Naive thymus-derived CD8-positive, alpha-beta T cell (primary cell): Measurements from ENCODE around the gene TRAF3IP1. TPM values are rescaled to one million over a fixed set of nuclear protein-coding genes. Genes with fewer than 3 reads are reported as not detected.
"Not testable (repeated sequence)": the region's sequence is repeated elsewhere in the genome, so short reads cannot be mapped to it uniquely, and the experiment has no call there.

Source experiments
- ATAC-seq, 2 donors: fragments of 150-1000 bp; cut with Tn5 transposase in 1 of 2; sonication (Bioruptor Pico), chemical (Tn5 transposase) in 1 of 2; 1 replicate in 1 of 2; 2 replicates in 1 of 2; pipeline ENCODE4 v1.10.0; 2021; ENCODE audit warnings: mild to moderate bottlenecking in 2 of 2, moderate library complexity in 2 of 2
- POLR2A ChIA-PET: fragments of 350-600 bp; sonication (Branson Sonifier 250); formaldehyde crosslinking; loops from one replicate; lab custom pipeline; 2021; ENCODE audit warnings: antibody characterized with exemption; lab: Charles Lee
- DNase-seq, 10 donors: peaks; one replicate each; pipeline versions ENCODE4 v3.0.0 to v3.0.0-alpha.2; 2020 to 2022
- H3K27ac Mint-ChIP-seq, 10 donors: one replicate each; pipeline ENCODE4 v1.8.0; 2020 to 2022; ENCODE audit warnings: mild to moderate bottlenecking in 10 of 10, mixed read lengths in 10 of 10, moderate library complexity in 4 of 10, inconsistent platforms in 1 of 10
- H3K27me3 Mint-ChIP-seq, 5 donors: one replicate each; pipeline ENCODE4 v1.8.0; 2021 to 2022; ENCODE audit warnings: mixed read lengths in 5 of 5
- H3K36me3 Mint-ChIP-seq, 3 donors: one replicate each; pipeline ENCODE4 v1.8.0; 2020 to 2022; ENCODE audit warnings: mixed read lengths in 3 of 3, mild to moderate bottlenecking in 2 of 3, inconsistent platforms in 1 of 3
- H3K4me1 Mint-ChIP-seq, 4 donors: one replicate each; pipeline ENCODE4 v1.8.0; 2021 to 2022; ENCODE audit warnings: mixed read lengths in 4 of 4
- H3K4me3 Mint-ChIP-seq, 10 donors: one replicate each; pipeline ENCODE4 v1.8.0; 2020 to 2022; ENCODE audit warnings: mild to moderate bottlenecking in 10 of 10, mixed read lengths in 10 of 10, moderate library complexity in 6 of 10, inconsistent platforms in 1 of 10
- H3K9me3 Mint-ChIP-seq, 9 donors: one replicate each; pipeline ENCODE4 v1.8.0; 2020 to 2022; ENCODE audit warnings: mixed read lengths in 9 of 9, mild to moderate bottlenecking in 3 of 9, inconsistent platforms in 1 of 9, moderate library complexity in 1 of 9
- polyA plus RNA-seq, 3 donors: library from polyadenylated mRNA; unstranded; fragments of 300-500 nt; fragmentation: Illumina TruSeq; gene quantifications; one replicate each; pipeline ENCODE4 v1.2.3, GENCODE V29; 2021
- total RNA-seq, 8 experiments: library from RNA in 2 of 8; stranded (reverse) in 2 of 8; gene quantifications; one replicate each; pipeline ENCODE4 v1.2.3 and lab custom pipeline; 2021 to 2026

TRAF3IP1 gene
- total and polyA plus RNA-seq, 5 experiments from 2014 or later: 4.8 to 9.8 (median 6.7) TPM

DNA sequence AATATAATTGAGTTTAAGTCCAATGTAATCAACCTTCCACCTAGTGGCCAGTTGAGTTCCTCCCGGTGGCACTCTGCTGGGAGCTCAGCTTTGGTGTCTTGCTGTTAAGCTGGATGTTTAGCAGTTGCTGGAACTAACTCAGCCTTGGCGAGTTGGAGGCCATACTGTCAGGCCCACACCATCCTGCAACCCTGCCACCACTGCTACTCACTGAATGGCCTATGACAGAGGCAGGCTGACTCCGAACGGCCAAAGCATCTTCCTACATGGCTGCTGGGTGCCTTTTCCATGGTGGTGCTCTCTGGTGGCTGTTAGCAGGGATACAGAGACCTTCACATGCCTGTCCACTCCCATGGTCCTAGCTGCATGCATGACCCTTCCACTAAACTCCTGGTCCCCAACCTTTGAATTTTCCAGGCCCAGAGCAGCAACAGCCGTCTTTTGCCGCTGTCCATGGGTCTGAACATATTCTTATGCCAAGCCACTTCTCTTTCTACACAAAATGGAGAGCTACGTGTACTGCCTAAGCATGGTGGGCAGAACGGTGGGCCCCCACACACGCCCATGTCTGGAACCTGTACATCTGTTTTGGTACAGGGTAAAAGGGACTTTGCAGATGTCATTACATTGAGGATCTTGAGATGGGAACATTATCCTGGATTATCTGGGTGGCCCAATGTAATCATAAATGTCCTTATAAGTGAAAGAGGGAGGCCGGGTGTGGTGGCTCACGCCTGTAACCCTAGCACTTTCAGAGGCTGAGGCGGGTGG, 15.0 kb upstream of the TRAF3IP1 start:
- peaks cover 0 to 14% (median 0%) of the 10 kb centered on the region in 5 donors for H3K27me3 Mint-ChIP-seq
- no peaks in the 10 kb centered on the region for H3K36me3 Mint-ChIP-seq
- no peaks in the 10 kb centered on the region for H3K4me1 Mint-ChIP-seq
- H3K27ac Mint-ChIP-seq: no peak overlapping the region
- no peaks in the 10 kb centered on the region for H3K9me3 Mint-ChIP-seq
- POLR2A ChIA-PET: no interaction called here
- no peak overlapping the region for H3K4me3 Mint-ChIP-seq
- DNase-seq: no peak
- ATAC-seq: no peak

DNA sequence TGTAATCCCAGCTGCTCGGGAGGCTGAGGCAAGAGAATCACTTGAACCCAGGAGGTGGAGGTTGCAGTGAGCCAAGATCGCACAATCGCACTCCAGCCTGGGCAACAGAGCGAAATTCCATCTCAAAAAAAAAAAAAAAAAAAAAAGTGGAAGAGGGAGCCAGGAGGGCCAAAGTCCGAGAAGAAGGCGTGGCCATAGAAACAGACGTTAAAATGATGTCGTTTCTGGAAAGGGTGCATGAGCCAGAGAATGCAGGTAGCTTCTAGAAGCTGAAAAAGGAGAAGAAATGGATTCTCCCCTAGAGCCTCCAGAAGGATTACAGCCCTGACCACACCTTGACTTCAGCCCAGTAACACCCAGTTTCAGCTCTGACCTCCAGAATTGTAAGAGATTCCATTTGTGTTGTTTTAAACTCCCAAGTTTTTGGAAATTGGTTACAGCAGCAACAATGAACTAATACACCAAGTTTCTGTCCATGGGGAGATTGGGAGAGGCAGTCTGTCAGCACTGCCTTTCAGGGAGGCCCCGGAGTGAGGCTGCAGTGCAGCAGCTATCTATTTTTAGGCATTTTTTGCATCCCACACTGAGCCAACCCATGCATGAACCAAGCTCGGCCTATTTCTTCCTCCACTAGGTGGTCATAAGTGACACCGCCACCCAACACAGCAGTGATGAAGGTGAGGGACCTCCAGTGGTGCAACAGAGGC, 14.2 kb upstream of the TRAF3IP1 start:
- no peak overlapping the region for H3K4me3 Mint-ChIP-seq
- H3K36me3 Mint-ChIP-seq: no peaks in the 10 kb centered on the region
- ATAC-seq (no peak), DNase-seq (no peak)
- no peaks in the 10 kb centered on the region for H3K4me1 Mint-ChIP-seq
- H3K27ac Mint-ChIP-seq: no peak overlapping the region
- peaks cover 0 to 14% (median 0%) of the 10 kb centered on the region in 5 donors for H3K27me3 Mint-ChIP-seq
- H3K9me3 Mint-ChIP-seq: no peaks in the 10 kb centered on the region
- POLR2A ChIA-PET: no interaction called here

GRCh38 chr2:238306672-238306998, 13.7 kb upstream of the TRAF3IP1 start:
- Mint-ChIP-seq H3K9me3 (no peaks in the 10 kb centered on the region), H3K36me3 (no peaks in the 10 kb centered on the region), H3K4me3 (no peak overlapping the region), H3K27ac (no peak overlapping the region), H3K27me3 (peaks cover 0 to 14% (median 0%) of the 10 kb centered on the region in 5 donors), H3K4me1 (no peaks in the 10 kb centered on the region)
- ATAC-seq (no peak), DNase-seq (no peak)
- POLR2A ChIA-PET: no interaction called here

DNA sequence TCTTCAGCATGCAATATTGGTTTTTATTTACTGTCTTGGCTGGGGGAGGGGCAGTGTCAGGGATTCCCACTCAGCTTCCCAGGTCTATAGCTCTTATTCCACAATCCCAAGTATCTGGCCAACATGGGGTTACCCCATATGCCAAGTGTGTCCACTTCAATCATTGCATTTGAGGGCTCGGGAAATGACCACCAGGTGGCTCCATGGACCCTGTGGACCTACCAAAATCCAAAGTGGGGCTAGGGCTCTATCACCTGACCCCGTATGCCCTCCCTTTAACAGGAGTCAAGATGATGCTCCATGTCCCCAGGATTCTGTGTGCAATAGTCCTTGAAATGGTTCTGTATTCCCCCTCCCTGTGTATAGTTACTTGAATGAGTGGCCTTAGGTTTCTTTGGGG, 12.1 kb upstream of the TRAF3IP1 start:
- no peak for DNase-seq
- Mint-ChIP-seq H3K36me3 (no peaks in the 10 kb centered on the region), H3K4me3 (no peak overlapping the region), H3K27ac (no peak overlapping the region), H3K4me1 (no peaks in the 10 kb centered on the region), H3K27me3 (peaks cover 0 to 14% (median 0%) of the 10 kb centered on the region in 5 donors), H3K9me3 (no peaks in the 10 kb centered on the region)
- ATAC-seq: no peak
- POLR2A ChIA-PET: no interaction called here

- H3K4me1 Mint-ChIP-seq, POLR2A ChIA-PET, H3K4me3 Mint-ChIP-seq, H3K36me3 Mint-ChIP-seq, H3K9me3 Mint-ChIP-seq, ATAC-seq, DNase-seq, H3K27ac Mint-ChIP-seq: not testable (repeated sequence)
- H3K27me3 Mint-ChIP-seq: peaks cover 0 to 14% (median under 1%) of the 10 kb centered on the region in 5 donors
Measured at GRCh38 chr2:238310721-238311120, 9.6 kb upstream of the TRAF3IP1 start.

- Mint-ChIP-seq H3K4me3 (no peak overlapping the region), H3K4me1 (no peaks in the 10 kb centered on the region), H3K9me3 (no peaks in the 10 kb centered on the region), H3K36me3 (no peaks in the 10 kb centered on the region), H3K27me3 (peaks cover 0 to 11% (median 3%) of the 10 kb centered on the region in 5 donors), H3K27ac (no peak overlapping the region)
- POLR2A ChIA-PET: no interaction called here
- ATAC-seq (no peak), DNase-seq (no peak)
Measured at GRCh38 chr2:238313289-238313990, 6.9 kb upstream of the TRAF3IP1 start.

DNA sequence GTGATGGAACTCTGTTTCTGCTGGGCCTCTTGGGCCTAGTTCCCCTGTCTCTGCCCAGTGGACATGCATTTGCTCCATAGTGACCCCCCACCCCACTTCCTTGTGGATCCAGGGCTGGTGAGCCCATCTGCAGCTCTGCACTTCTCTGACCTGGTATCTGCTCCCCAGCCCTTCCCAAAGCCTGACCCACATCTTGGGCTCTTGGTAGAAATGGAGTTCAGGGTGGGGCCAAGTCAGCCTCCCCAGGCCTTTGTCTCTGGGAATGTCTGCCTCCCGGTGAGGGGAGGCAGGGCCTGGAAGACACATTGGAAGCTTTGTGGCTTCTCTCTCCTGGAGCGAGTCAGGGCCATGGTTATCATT, 6.3 kb upstream of the TRAF3IP1 start:
- DNase-seq (no peak), ATAC-seq (no peak)
- no peaks in the 10 kb centered on the region for H3K4me1 Mint-ChIP-seq
- POLR2A ChIA-PET: interaction anchor here (0.5 kb wide), 1 partner anchor 131 kb away, joined by 3 read pairs; no protein-coding TSS in a partner anchor
- H3K27ac Mint-ChIP-seq: no peak overlapping the region
- no peaks in the 10 kb centered on the region for H3K9me3 Mint-ChIP-seq
- H3K4me3 Mint-ChIP-seq: no peak overlapping the region
- H3K27me3 Mint-ChIP-seq: peaks cover 0 to 9% (median 3%) of the 10 kb centered on the region in 5 donors
- no peaks in the 10 kb centered on the region for H3K36me3 Mint-ChIP-seq

GRCh38 chr2:238314576-238314975, 5.7 kb upstream of the TRAF3IP1 start:
- peaks cover 0 to 5% (median 3%) of the 10 kb centered on the region in 5 donors for H3K27me3 Mint-ChIP-seq
- no peaks in the 10 kb centered on the region for H3K36me3 Mint-ChIP-seq
- peaks cover 0 to 5% (median 2%) of the 10 kb centered on the region in 4 donors for H3K4me1 Mint-ChIP-seq
- no peaks in the 10 kb centered on the region for H3K9me3 Mint-ChIP-seq
- ATAC-seq (no peak), DNase-seq (no peak)
- POLR2A ChIA-PET: interaction anchor here (0.5 kb wide), 1 partner anchor 130 kb away, joined by 3 read pairs; no protein-coding TSS in a partner anchor
- no peak overlapping the region for H3K27ac Mint-ChIP-seq
- H3K4me3 Mint-ChIP-seq: no peak overlapping the region

GRCh38 chr2:238315031-238315595, 5.2 kb upstream of the TRAF3IP1 start:
- H3K27ac Mint-ChIP-seq: peak overlapping the region in 2 of 10 donors; percentile 7 to 27
- ATAC-seq: no peak
- H3K36me3 Mint-ChIP-seq: no peaks in the 10 kb centered on the region

GRCh38 chr2:238320648-238321281, 447 bp downstream of the TRAF3IP1 start:
- DNase-seq: peak in 3 of 10 donors; percentile 3 to 15 (median 7)
- Mint-ChIP-seq H3K4me3 (peak overlapping the region; percentile 69 to 90 (median 82)), H3K27ac (peak overlapping the region in 6 of 10 donors; percentile 53 to 82 (median 69)), H3K27me3 (peaks cover 0 to 2% (median 2%) of the 10 kb centered on the region in 5 donors), H3K4me1 (peaks cover 7 to 22% (median 15%) of the 10 kb centered on the region in 4 donors), H3K36me3 (peaks cover 0 to 8% (median under 1%) of the 10 kb centered on the region in 3 donors), H3K9me3 (no peaks in the 10 kb centered on the region)
- POLR2A ChIA-PET: interaction anchor here (1.2 kb wide), 1 partner anchor 32 kb away, joined by 3 read pairs; no protein-coding TSS in a partner anchor
- ATAC-seq: peak; percentile 53 to 62

More at GRCh38 chr2:238315031-238315595, 5.2 kb upstream of the TRAF3IP1 start:
- peaks cover 0 to 10% (median 5%) of the 10 kb centered on the region in 4 donors for H3K4me1 Mint-ChIP-seq
- peaks cover 0 to 5% (median 2%) of the 10 kb centered on the region in 5 donors for H3K27me3 Mint-ChIP-seq
- H3K9me3 Mint-ChIP-seq: no peaks in the 10 kb centered on the region
- H3K4me3 Mint-ChIP-seq: no peak overlapping the region
- no peak for DNase-seq
- POLR2A ChIA-PET: no interaction called here

DNA sequence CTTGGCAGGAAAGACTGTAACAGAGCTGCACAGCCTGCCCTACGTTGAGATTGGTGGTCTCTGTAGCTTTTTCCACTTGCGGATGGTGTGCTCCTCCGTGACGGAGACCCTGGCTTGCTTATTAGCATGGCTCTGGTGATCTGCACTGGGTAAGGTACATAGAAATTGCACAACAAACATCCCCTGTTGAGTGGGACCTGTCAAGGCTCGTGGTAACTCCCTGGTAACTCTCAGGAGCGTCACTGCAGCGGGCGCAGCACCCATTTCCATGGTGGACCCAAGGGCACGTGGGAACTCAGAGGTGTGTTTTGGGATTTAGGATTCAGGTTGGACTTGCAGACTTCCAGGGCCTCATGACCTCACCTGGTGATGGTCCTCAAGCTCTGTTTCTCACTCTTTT, 1.1 kb downstream of the TRAF3IP1 start:
- ATAC-seq (no peak), DNase-seq (no peak)
- Mint-ChIP-seq H3K4me1 (peaks cover 9 to 22% (median 15%) of the 10 kb centered on the region in 4 donors), H3K4me3 (peak overlapping the region; percentile 68 to 85 (median 80)), H3K27me3 (no peaks in the 10 kb centered on the region), H3K27ac (peak overlapping the region in 7 of 10 donors; percentile 31 to 82 (median 66)), H3K9me3 (no peaks in the 10 kb centered on the region), H3K36me3 (peaks cover 0 to 12% (median 3%) of the 10 kb centered on the region in 3 donors)
- POLR2A ChIA-PET: interaction anchor here (1.2 kb wide), 1 partner anchor 32 kb away, joined by 3 read pairs; no protein-coding TSS in a partner anchor

DNA sequence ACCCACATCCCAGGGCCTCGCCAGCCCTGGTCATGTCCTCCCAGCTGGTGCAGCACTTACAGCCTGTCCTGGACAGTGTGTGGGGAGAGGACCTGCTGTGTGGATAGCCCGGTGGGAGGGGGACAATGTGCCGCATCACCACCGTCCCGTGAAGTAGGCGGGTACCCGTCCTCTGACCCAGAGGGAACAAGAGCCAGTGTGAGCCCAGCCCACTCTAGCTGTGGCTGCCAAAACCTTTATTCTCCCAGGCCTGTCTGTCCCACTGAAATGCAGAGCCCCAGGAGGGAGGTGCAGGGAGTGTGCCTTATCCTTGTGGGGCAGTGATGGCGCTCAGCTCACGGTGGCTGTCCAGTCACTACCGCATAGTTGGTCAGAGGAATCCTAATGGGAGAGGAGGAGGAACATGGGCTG, 1.7 kb downstream of the TRAF3IP1 start:
- Mint-ChIP-seq H3K4me3 (peak overlapping the region; percentile 68 to 85 (median 80)), H3K27ac (no peak overlapping the region), H3K4me1 (peaks cover 10 to 22% (median 16%) of the 10 kb centered on the region in 4 donors), H3K27me3 (no peaks in the 10 kb centered on the region), H3K9me3 (no peaks in the 10 kb centered on the region), H3K36me3 (peaks cover 0 to 18% (median 8%) of the 10 kb centered on the region in 3 donors)
- ATAC-seq (no peak), DNase-seq (no peak)
- POLR2A ChIA-PET: no interaction called here
